MM.1S (cell line): Measurements from ENCODE around the gene SPATA21.

ENCODE experiments used
- DNase-seq: peaks from one replicate; pipeline ENCODE4 v3.0.0-alpha.2; 2015
- H2AFZ ChIP-seq: fragments of 300-600 bp; sonication (generic); 2 replicates; pipeline ENCODE4 v1.6.0; 2016; ENCODE audit warnings: antibody characterized with exemption, low read length
- H3F3A ChIP-seq: fragments of 300-600 bp; sonication (generic); 2 replicates; pipeline ENCODE4 v1.6.1; 2016; ENCODE audit warnings: mild to moderate bottlenecking, antibody characterized with exemption, low read length, moderate library complexity, mixed read lengths; ENCODE audit not compliant: insufficient read depth
- H3K27ac ChIP-seq: fragments of 300-600 bp; sonication (generic); 2 replicates; pipeline ENCODE4 v1.5.1; 2016; ENCODE audit warnings: mild to moderate bottlenecking, low read length
- H3K27me3 ChIP-seq: fragments of 300-600 bp; sonication (generic); replicated peaks from 2 replicates; pipeline ENCODE4 v1.6.0; 2016; ENCODE audit warnings: low read length; ENCODE audit not compliant: insufficient read depth
- H3K36me3 ChIP-seq: fragments of 300-600 bp; sonication (generic); replicated peaks from 2 replicates; pipeline ENCODE4 v1.6.1; 2016; ENCODE audit warnings: mild to moderate bottlenecking, low read length, mixed read lengths; ENCODE audit not compliant: insufficient read depth
- H3K4me1 ChIP-seq: fragments of 300-600 bp; sonication (generic); 2 replicates; pipeline ENCODE4 v1.6.1; 2016; ENCODE audit warnings: low read length, mixed read lengths
- H3K4me2 ChIP-seq: fragments of 300-600 bp; sonication (generic); 2 replicates; pipeline ENCODE4 v1.6.0; 2016; ENCODE audit warnings: low read depth, low read length
- H3K4me3 ChIP-seq: fragments of 300-600 bp; sonication (generic); 2 replicates; pipeline ENCODE4 v1.5.1; 2016; ENCODE audit warnings: low read length, mixed read lengths
- H3K79me2 ChIP-seq: fragments of 300-600 bp; sonication (generic); 2 replicates; pipeline ENCODE4 v1.6.1; 2016; ENCODE audit warnings: mixed run types, low read length, mixed read lengths
- H3K9ac ChIP-seq: fragments of 300-600 bp; sonication (generic); 2 replicates; pipeline ENCODE4 v1.6.1; 2016; ENCODE audit warnings: low read length, mixed read lengths
- H3K9me2 ChIP-seq: fragments of 300-600 bp; sonication (generic); replicated peaks from 2 replicates; pipeline ENCODE4 v1.6.1; 2016; ENCODE audit warnings: mild to moderate bottlenecking, low read length, mixed read lengths; ENCODE audit not compliant: insufficient read depth
- H3K9me3 ChIP-seq: fragments of 300-600 bp; sonication (generic); replicated peaks from 2 replicates; pipeline ENCODE4 v1.6.1; 2016; ENCODE audit warnings: mild to moderate bottlenecking, low read length, mixed read lengths; ENCODE audit not compliant: insufficient read depth
- H4K20me1 ChIP-seq: fragments of 300-600 bp; sonication (generic); 2 replicates; pipeline ENCODE4 v1.6.1; 2016; ENCODE audit warnings: mild to moderate bottlenecking, low read length, moderate library complexity, mixed read lengths; ENCODE audit not compliant: insufficient read depth
- EZH2 ChIP-seq: fragments of 300-600 bp; sonication (generic); optimal IDR thresholded peaks from 2 replicates; pipeline ENCODE3; 2017; ENCODE audit warnings: low read depth, mild to moderate bottlenecking, antibody characterized with exemption, low read length, mixed read lengths
- EZH2phosphoT487 ChIP-seq: fragments of 300-600 bp; sonication (generic); IDR thresholded peaks from 2 replicates; pipeline ENCODE4 v1.6.1; 2018; ENCODE audit warnings: antibody characterized with exemption, low read length
- TF ChIP-seq, protein P1 (sequence below): fragments of 300-600 bp; sonication (generic); IDR thresholded peaks from 2 replicates; pipeline ENCODE4 v1.5.1; 2016; ENCODE audit warnings: antibody characterized with exemption, low read length, mixed read lengths

The SPATA21 gene

DNA sequence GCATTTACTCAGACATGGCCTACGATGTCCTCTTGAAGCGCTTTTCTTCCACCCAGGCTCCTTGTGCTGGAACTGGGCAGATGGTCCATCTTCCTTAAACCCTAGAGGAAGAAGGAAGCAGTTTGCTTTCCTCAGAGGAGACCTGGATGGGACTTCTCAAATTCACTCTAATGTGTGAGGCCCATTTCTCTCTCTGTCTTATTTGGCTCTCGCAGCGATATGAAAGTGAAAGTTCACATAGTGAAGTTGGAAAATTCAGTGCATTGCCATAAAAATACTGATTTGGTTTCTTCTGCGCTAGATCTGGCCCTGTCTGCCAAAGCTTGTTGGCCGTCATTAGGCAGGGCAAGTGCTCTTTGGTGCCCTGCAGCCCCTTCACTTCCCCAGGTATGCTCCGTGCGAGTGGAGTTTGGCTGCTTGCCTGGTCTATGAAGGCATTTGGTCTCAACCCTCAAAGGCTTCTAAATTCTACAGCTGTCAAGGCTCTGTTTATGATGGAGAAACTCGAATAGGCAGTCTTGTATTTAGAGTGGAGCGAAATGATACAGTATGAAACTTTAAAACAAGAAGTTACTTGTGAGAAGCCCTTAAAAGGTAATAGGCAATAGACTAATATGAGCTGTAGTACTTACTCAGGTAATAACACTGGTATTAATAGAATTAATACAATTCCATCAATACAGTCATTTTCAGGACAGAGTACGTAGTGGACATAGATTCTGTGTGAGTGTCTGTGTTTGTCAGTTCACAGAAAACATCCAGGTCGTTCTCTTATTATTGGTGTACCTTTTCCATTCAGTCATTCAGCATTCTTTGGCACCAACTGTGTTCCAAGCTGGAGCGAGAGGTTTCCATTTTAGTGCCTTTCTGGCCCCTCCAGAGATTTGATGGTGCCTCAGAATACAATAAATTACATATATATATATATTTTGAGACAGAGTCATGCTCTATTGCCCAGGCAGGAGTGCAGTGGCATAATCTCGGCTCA, 49.7 kb downstream of the SPATA21 start:
- TF ChIP-seq EZH2 = no peak
- TF ChIP-seq EZH2phosphoT487 = no peak
- no peak overlapping the region for H3K27ac ChIP-seq
- no peaks in the 10 kb centered on the region for H3K27me3 ChIP-seq
- H3K79me2 ChIP-seq = peaks cover 97% of the 10 kb centered on the region
- H3K4me1 ChIP-seq = peaks cover 3% of the 10 kb centered on the region; the same call in 1 of the 2 replicates
- no peaks in the 10 kb centered on the region for H3K9me2 ChIP-seq
- no peak for DNase-seq
- H3K9me3 ChIP-seq = no peaks in the 10 kb centered on the region
- no peaks in the 10 kb centered on the region for H3F3A ChIP-seq
- H3K9ac ChIP-seq = no peak overlapping the region
- no peak overlapping the region for H3K4me2 ChIP-seq
- no peak overlapping the region for H2AFZ ChIP-seq
- no peaks in the 10 kb centered on the region; the same call in 1 of the 2 replicates for H3K36me3 ChIP-seq
- no peak overlapping the region for H3K4me3 ChIP-seq
- peaks cover 78% of the 10 kb centered on the region for H4K20me1 ChIP-seq

DNA sequence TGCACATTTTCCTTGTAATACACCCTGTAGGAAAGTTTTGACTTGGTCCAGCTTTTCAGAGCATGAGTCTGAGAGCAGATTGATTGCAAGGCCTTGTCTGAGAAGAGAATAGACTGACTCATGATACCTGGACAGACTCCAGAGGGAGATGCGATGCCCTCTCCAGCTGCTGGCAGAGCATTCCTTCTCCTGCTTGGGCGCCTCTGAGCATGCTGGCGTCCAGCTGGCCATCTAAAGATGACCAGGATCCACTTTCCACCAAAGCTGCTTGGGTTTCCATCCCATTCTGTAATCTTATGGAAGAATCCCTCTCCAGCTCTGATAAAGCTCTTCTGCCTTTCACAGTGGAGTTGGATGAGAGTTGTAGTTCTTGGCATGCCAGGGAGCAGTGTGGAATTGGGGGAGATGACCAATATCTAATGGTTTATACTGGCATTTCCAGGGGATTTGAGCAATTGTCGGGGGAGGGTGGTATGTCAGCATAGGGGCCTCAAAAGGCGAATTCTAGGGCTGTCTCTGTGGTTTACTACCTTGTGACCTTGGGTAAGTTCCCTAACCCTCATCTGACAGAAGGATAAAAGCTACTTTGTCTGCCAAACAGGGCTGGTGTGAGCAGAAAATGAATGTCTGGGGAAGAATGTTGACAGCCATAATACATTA, 50.6 kb downstream of the SPATA21 start:
- DNase-seq = no peak
- H3K4me1 ChIP-seq = peaks cover 3% of the 10 kb centered on the region; the same call in 1 of the 2 replicates

DNA sequence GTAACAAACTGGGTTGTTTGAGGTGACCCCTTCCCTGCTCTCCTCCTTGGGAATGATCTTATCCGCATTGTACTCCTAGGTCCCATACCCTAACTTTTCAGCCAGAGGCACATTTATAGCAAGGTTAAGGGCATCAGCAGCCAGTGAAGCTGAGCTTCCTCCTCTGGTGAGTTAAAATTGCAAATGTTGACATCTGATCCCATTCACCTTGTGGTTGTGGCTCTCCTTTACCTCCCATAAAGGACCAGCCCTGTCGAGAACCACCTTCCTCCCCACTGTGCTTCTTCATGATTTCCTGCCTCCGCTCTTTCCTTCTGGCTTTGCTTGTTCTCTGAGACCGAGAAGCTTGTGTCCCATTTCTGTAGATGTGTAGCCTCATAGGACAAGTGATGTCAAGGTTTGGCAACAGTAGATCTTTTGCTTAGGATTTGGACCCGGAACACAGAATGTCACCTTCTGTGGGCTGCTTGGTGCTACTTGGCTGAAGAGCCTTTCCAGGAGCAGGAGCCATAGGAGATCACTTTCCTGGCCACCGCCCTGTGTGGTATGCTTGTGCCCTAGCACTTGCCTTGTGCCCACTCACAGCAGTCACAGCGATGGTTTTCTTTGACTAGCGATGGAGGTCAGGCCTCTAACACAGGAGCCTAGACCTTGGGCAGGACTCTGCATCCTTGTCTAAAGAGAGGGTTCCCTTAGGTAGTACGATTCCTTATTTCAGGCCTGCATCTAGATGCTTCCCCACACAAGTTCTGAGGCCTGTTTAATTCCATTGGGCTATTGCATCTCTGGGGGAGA, 51.4 kb downstream of the SPATA21 start:
- Histone ChIP-seq H3K9ac (no peak overlapping the region), H2AFZ (no peak overlapping the region), H3K4me3 (no peak overlapping the region), H3F3A (no peaks in the 10 kb centered on the region), H3K79me2 (peaks cover 97% of the 10 kb centered on the region), H3K27me3 (no peaks in the 10 kb centered on the region), H3K27ac (no peak overlapping the region), H3K4me1 (peaks cover 3% of the 10 kb centered on the region; the same call in 1 of the 2 replicates), H3K4me2 (no peak overlapping the region), H4K20me1 (peaks cover 72% of the 10 kb centered on the region), H3K9me2 (no peaks in the 10 kb centered on the region), H3K9me3 (no peaks in the 10 kb centered on the region), H3K36me3 (no peaks in the 10 kb centered on the region; the same call in 1 of the 2 replicates)
- TF ChIP-seq EZH2phosphoT487 (no peak), EZH2 (no peak)
- TF ChIP-seq, protein P1, sequence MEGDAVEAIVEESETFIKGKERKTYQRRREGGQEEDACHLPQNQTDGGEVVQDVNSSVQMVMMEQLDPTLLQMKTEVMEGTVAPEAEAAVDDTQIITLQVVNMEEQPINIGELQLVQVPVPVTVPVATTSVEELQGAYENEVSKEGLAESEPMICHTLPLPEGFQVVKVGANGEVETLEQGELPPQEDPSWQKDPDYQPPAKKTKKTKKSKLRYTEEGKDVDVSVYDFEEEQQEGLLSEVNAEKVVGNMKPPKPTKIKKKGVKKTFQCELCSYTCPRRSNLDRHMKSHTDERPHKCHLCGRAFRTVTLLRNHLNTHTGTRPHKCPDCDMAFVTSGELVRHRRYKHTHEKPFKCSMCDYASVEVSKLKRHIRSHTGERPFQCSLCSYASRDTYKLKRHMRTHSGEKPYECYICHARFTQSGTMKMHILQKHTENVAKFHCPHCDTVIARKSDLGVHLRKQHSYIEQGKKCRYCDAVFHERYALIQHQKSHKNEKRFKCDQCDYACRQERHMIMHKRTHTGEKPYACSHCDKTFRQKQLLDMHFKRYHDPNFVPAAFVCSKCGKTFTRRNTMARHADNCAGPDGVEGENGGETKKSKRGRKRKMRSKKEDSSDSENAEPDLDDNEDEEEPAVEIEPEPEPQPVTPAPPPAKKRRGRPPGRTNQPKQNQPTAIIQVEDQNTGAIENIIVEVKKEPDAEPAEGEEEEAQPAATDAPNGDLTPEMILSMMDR = no peak
- DNase-seq = no peak

More for the DNA sequence above, 50.6 kb downstream of the SPATA21 start:
- TF ChIP-seq, protein P1 = no peak
- TF ChIP-seq EZH2 (no peak), EZH2phosphoT487 (no peak)
- H3K79me2 ChIP-seq = peaks cover 97% of the 10 kb centered on the region
- no peaks in the 10 kb centered on the region for H3F3A ChIP-seq
- no peaks in the 10 kb centered on the region for H3K27me3 ChIP-seq
- no peaks in the 10 kb centered on the region for H3K9me3 ChIP-seq
- H3K36me3 ChIP-seq = no peaks in the 10 kb centered on the region; the same call in 1 of the 2 replicates
- H3K27ac ChIP-seq = no peak overlapping the region
- H3K4me3 ChIP-seq = no peak overlapping the region
- no peak overlapping the region for H3K4me2 ChIP-seq
- peaks cover 72% of the 10 kb centered on the region for H4K20me1 ChIP-seq
- no peak overlapping the region for H3K9ac ChIP-seq
- H3K9me2 ChIP-seq = no peaks in the 10 kb centered on the region
- H2AFZ ChIP-seq = no peak overlapping the region
